ENCODE measurements around the gene GASK1A. TPM values are rescaled to one million over a fixed set of nuclear protein-coding genes. Genes with fewer than 3 reads are reported as not detected.

Gene GASK1A
- total RNA-seq, 1 donor from 2014 or later: 0.72 TPM

DNA sequence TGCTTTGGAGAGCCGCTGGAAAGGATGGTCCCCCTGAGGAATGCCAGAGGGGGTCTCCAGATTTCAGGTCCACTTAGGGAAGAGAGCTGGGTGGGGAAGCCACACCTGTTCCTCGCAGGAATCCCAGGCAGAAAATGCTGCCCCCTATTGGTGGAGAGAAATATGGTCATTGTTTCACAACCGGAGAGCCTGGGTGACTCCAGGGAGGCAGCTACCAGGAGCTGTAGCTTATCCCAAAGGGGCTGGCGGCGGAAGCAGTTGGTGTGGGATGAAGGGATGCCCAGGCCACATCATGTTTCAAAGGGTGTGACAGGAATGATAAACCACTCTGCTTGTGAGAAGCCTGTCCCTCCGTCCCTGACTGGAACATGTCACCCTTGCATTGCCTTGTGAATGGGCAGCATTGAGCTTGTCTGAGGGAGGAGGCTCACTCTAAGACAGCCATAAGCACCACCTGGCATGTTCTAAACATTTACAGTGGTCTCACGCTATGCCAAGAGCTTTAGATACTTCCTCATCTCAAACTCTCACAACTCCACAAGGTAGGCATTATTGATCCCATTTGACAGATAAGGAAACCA lies 92.3 kb downstream of the GASK1A start:
- Mint-ChIP-seq H3K4me1 (ENCODE audit: unreplicated experiment) (no peaks in the 10 kb centered on the region), H3K27me3 (ENCODE audit: unreplicated experiment) (no peaks in the 10 kb centered on the region)
- no peak for DNase-seq (ENCODE audit: low spot score)

DNA sequence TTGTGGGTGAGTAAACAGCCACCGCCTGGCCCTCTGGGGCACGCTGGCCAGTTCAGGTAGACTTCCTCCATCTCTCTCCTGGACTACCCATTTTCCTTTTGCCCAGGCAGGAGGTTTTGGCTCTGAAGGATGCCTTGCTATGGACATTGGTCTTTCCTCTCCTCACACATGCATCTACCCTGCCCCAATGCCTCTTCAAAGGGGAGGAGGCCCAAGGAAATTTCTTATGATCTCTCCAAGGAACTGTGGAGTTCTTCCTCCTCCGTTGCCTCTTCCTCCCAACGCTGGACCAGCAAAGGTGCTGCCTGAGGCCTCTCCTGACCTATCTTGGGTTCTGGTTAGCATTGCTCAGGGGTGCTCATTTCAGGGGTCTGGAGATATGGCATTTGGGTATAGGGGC lies 93.2 kb downstream of the GASK1A start:
- H3K27me3 Mint-ChIP-seq (ENCODE audit: unreplicated experiment): no peaks in the 10 kb centered on the region

More for the DNA sequence above, 92.3 kb downstream of the GASK1A start:
- Mint-ChIP-seq H3K27ac (ENCODE audit: unreplicated experiment) (no peak overlapping the region), H3K36me3 (ENCODE audit: low read depth, unreplicated experiment) (no peaks in the 10 kb centered on the region), H3K9me3 (ENCODE audit: unreplicated experiment) (no peaks in the 10 kb centered on the region), H3K4me3 (ENCODE audit: unreplicated experiment) (no peak overlapping the region)
- TF ChIP-seq, protein P1, sequence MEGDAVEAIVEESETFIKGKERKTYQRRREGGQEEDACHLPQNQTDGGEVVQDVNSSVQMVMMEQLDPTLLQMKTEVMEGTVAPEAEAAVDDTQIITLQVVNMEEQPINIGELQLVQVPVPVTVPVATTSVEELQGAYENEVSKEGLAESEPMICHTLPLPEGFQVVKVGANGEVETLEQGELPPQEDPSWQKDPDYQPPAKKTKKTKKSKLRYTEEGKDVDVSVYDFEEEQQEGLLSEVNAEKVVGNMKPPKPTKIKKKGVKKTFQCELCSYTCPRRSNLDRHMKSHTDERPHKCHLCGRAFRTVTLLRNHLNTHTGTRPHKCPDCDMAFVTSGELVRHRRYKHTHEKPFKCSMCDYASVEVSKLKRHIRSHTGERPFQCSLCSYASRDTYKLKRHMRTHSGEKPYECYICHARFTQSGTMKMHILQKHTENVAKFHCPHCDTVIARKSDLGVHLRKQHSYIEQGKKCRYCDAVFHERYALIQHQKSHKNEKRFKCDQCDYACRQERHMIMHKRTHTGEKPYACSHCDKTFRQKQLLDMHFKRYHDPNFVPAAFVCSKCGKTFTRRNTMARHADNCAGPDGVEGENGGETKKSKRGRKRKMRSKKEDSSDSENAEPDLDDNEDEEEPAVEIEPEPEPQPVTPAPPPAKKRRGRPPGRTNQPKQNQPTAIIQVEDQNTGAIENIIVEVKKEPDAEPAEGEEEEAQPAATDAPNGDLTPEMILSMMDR (IDR thresholded peaks at IDR 0.05; ENCODE audit: unreplicated experiment): peak; percentile 79

DNA sequence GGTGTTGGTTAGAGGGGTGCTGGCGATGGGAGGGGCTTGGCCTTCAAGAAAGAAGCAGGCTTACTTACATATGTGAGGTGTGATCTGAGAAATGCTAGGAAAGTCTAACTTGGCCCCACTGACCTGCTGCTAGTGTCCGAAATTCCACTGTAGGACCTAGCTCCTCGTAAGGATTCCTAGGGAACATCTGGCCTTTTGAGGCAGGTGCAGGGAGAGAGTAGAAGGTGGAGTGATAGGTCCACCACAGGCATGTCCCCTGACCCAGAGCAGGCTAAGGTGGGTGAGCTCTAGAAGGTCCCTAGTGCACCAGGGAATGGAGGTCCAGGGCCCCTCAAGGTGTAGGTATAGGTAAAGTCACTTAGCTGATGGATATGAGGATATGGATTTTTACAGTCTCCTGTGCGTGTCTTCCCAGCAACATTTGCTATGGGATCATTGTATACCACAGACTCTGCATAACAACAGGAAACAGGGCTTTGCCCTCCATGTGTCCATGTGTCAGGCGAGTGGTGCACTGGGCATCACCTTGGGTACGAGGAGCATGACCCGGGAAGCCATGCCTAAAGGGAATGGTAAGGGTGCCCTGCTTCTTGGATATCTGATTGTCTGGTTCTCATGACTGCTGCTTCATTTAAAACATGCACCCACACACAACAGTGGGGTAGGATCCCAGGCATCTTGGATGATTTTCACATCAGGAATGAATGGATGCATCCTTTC lies 94.2 kb downstream of the GASK1A start:
- TF ChIP-seq, protein P1 (IDR thresholded peaks at IDR 0.05; ENCODE audit: unreplicated experiment): no peak
- DNase-seq (ENCODE audit: low spot score): no peak
- no peaks in the 10 kb centered on the region for H3K4me1 Mint-ChIP-seq (ENCODE audit: unreplicated experiment)
- H3K27ac Mint-ChIP-seq (ENCODE audit: unreplicated experiment): no peak overlapping the region
- peaks cover 2% of the 10 kb centered on the region for H3K36me3 Mint-ChIP-seq (ENCODE audit: low read depth, unreplicated experiment)
- no peak overlapping the region for H3K4me3 Mint-ChIP-seq (ENCODE audit: unreplicated experiment)
- H3K9me3 Mint-ChIP-seq (ENCODE audit: unreplicated experiment): no peaks in the 10 kb centered on the region
- H3K27me3 Mint-ChIP-seq (ENCODE audit: unreplicated experiment): no peaks in the 10 kb centered on the region

More for the DNA sequence above, 93.2 kb downstream of the GASK1A start:
- DNase-seq (ENCODE audit: low spot score): no peak
- Mint-ChIP-seq H3K4me3 (ENCODE audit: unreplicated experiment) (no peak overlapping the region), H3K9me3 (ENCODE audit: unreplicated experiment) (no peaks in the 10 kb centered on the region), H3K4me1 (ENCODE audit: unreplicated experiment) (no peaks in the 10 kb centered on the region), H3K36me3 (ENCODE audit: low read depth, unreplicated experiment) (no peaks in the 10 kb centered on the region), H3K27ac (ENCODE audit: unreplicated experiment) (no peak overlapping the region)
- TF ChIP-seq, protein P1 (IDR thresholded peaks at IDR 0.05; ENCODE audit: unreplicated experiment): no peak

DNA sequence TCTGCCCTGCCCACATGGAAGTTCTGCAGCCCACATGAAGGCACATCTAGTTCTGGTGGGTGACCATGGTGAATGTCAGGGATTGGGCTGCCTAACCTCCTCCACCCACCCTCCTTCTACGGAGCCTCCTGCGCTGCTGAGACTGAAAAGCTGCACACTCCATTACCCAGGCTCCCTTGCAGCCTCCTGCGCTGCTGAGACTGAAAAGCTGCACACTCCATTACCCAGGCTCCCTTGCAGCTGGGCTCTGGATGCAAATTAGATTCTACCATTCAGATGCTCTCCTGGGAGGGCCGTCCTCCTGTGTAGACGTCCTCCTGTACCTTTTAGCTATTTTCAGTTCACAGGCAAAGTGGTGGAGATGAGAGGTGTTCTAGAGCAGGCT lies 94.7 kb downstream of the GASK1A start:
- H3K36me3 Mint-ChIP-seq (ENCODE audit: low read depth, unreplicated experiment): peaks cover 6% of the 10 kb centered on the region
- H3K4me3 Mint-ChIP-seq (ENCODE audit: unreplicated experiment): no peak overlapping the region
- H3K27me3 Mint-ChIP-seq (ENCODE audit: unreplicated experiment): no peaks in the 10 kb centered on the region
- H3K4me1 Mint-ChIP-seq (ENCODE audit: unreplicated experiment): no peaks in the 10 kb centered on the region
- no peak for DNase-seq (ENCODE audit: low spot score)
- H3K27ac Mint-ChIP-seq (ENCODE audit: unreplicated experiment): no peak overlapping the region
- TF ChIP-seq, protein P1 (IDR thresholded peaks at IDR 0.05; ENCODE audit: unreplicated experiment): no peak
- no peaks in the 10 kb centered on the region for H3K9me3 Mint-ChIP-seq (ENCODE audit: unreplicated experiment)

DNA sequence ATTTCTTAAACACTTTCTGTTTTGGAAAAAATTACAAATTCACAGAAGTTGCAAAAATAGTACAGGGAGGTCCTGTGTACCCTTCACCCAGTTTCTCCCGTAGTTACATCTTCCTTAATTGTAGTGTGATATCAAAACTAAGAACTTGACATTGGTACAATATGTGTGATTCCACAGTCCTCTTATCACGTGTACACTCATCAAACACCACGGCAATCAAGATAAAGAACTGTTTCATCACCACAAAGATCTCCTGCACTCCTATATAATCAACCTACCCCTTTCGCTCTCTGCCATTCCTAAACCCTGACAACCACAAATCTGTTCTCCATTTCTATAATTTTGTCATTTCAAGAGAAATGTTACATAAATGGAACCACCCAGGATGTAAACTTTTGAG lies 95.4 kb downstream of the GASK1A start:
- TF ChIP-seq, protein P1 (IDR thresholded peaks at IDR 0.05; ENCODE audit: unreplicated experiment): no peak
- Mint-ChIP-seq H3K4me3 (ENCODE audit: unreplicated experiment) (no peak overlapping the region), H3K36me3 (ENCODE audit: low read depth, unreplicated experiment) (peaks cover 11% of the 10 kb centered on the region), H3K27ac (ENCODE audit: unreplicated experiment) (no peak overlapping the region), H3K27me3 (ENCODE audit: unreplicated experiment) (no peaks in the 10 kb centered on the region), H3K4me1 (ENCODE audit: unreplicated experiment) (no peaks in the 10 kb centered on the region), H3K9me3 (ENCODE audit: unreplicated experiment) (no peaks in the 10 kb centered on the region)
- no peak for DNase-seq (ENCODE audit: low spot score)
